Karpas-422 (cell line): ENCODE data around the gene XCR1. TPM values are rescaled to one million over a fixed set of nuclear protein-coding genes. Genes with fewer than 3 reads are reported as not detected.

Experiments used
- DNase-seq: peaks from one replicate; pipeline ENCODE4 v3.0.0-alpha.2; 2015
- H2AFZ ChIP-seq: fragments of 200-600 bp; sonication (generic); 2 replicates; pipeline ENCODE4 v1.6.1; 2014; ENCODE audit warnings: antibody characterized with exemption, low read length, mixed read lengths
- H3K27ac ChIP-seq: fragments of 200-600 bp; sonication (generic); 2 replicates; pipeline ENCODE4 v1.5.1; 2014; ENCODE audit warnings: mild to moderate bottlenecking, low read length, moderate library complexity
- H3K27me3 ChIP-seq: fragments of 200-600 bp; sonication (generic); 2 replicates; pipeline ENCODE4 v1.6.1; 2014; ENCODE audit warnings: low read length, mixed read lengths
- H3K36me3 ChIP-seq: fragments of 200-600 bp; sonication (generic); 2 replicates; pipeline ENCODE4 v1.6.1; 2014; ENCODE audit warnings: low read length, mixed read lengths; ENCODE audit not compliant: insufficient read depth
- H3K4me1 ChIP-seq: fragments of 200-600 bp; sonication (generic); 2 replicates; pipeline ENCODE4 v1.6.1; 2014; ENCODE audit warnings: mild to moderate bottlenecking, low read length, mixed read lengths
- H3K4me2 ChIP-seq: fragments of 200-600 bp; sonication (generic); 2 replicates; pipeline ENCODE4 v1.6.1; 2014; ENCODE audit warnings: low read length, low read depth, mild to moderate bottlenecking; ENCODE audit not compliant: poor library complexity, severe bottlenecking
- H3K4me3 ChIP-seq: fragments of 200-600 bp; sonication (generic); 2 replicates; pipeline ENCODE4 v1.5.1; 2014; ENCODE audit warnings: mild to moderate bottlenecking, antibody characterized with exemption, low read length, mixed read lengths
- H3K79me2 ChIP-seq: fragments of 200-600 bp; sonication (generic); 2 replicates; pipeline ENCODE4 v1.6.1; 2014; ENCODE audit warnings: mild to moderate bottlenecking, low read length, mixed read lengths
- H3K9ac ChIP-seq: fragments of 200-600 bp; sonication (generic); 2 replicates; pipeline ENCODE4 v1.6.0; 2014; ENCODE audit warnings: low read length
- H3K9me2 ChIP-seq: fragments of 200-600 bp; sonication (generic), shearing (Covaris generic); replicated peaks from 2 replicates; pipeline ENCODE4 v1.6.0; 2014; ENCODE audit warnings: mild to moderate bottlenecking, low read length, moderate library complexity; ENCODE audit not compliant: insufficient read depth
- H3K9me3 ChIP-seq: fragments of 300-700, 200-600 bp; sonication (generic); 2 replicates; pipeline ENCODE4 v1.6.1; 2014; ENCODE audit warnings: low read length, mixed read lengths
- H4K20me1 ChIP-seq: fragments of 200-600 bp; sonication (generic); 2 replicates; pipeline ENCODE4 v1.6.1; 2014; ENCODE audit warnings: mild to moderate bottlenecking, antibody characterized with exemption, low read length, low read depth; ENCODE audit not compliant: insufficient read depth
- total RNA-seq: library from RNA; depleted of rRNA; stranded (reverse); fragments of >200 nt; shearing (Covaris generic); gene quantifications from 2 replicates; pipeline ENCODE4 v1.2.3, GENCODE V29; 2014; ENCODE audit warnings: low replicate concordance

Gene XCR1
- total RNA-seq, 1 experiment from 2014 or later: not detected

DNA sequence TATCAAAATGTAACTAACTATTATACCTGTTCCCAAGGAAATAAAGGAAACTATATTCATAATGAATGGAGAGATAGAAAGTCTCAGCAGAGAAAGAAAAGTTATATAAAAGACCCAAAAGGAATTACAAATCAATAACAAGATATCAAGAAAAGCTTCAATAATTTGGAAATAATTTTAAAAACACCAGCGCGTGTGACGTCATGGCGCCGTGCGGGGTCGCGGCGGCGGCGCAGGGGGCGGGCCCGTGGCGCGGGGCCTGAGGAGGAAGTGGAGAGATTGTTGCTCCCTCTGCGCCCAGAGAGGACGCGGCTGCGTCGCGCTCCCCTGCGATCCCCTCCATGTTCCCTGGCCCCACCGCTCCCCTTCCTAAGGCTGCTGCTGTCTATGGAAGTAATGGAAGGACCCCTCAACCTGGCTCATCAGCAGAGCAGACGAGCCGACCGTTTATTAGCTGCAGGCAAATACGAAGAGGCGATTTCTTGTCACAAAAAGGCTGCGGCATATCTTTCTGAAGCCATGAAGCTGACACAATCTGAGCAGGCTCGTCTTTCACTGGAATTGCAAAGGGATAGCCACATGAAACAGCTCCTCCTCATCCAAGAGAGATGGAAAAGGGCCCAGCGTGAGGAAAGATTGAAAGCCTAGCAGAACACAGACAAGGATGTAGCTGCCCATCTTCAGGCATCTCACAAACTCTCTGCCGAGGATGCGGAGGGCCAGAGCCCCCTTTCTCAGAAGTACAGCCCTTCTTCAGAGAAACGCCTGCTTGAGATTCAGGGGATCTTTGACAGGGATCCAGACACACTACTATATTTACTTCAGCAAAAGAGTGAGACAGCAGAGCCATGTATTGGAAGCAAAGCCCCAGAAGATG is 4.1 kb downstream of the XCR1 start:
- Histone ChIP-seq H3K9me2 (no peaks in the 10 kb centered on the region), H4K20me1 (no peaks in the 10 kb centered on the region), H3K4me1 (no peaks in the 10 kb centered on the region), H3K27ac (no peak overlapping the region), H3K27me3 (peaks cover 6% of the 10 kb centered on the region; the same call in 1 of the 2 replicates), H3K9me3 (peaks cover 6% of the 10 kb centered on the region; the same call in 1 of the 2 replicates), H2AFZ (no peak overlapping the region), H3K79me2 (no peaks in the 10 kb centered on the region), H3K36me3 (no peaks in the 10 kb centered on the region), H3K4me2 (no peak overlapping the region), H3K4me3 (no peak overlapping the region), H3K9ac (no peak overlapping the region)
- no peak for DNase-seq

DNA sequence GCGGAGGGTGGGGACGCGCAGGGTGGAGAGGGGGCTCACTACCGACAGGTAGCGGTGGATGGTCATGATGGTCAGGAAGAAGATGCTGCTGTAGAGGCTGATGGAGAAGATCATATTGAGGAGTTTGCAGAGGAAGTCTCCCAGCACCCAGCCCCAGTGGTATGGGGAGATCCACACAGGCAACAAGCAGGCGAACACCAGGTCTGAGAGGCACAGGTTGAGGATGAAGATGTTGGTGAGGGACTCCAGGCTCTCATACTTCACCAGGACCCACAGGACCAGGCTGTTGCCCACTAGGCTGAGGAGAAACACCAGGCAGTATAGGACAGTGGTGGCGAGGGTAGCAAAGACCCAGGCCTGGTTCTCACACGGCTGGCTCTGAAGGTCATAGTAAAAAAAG is 5.8 kb downstream of the XCR1 start:
- DNase-seq: no peak
- no peak overlapping the region for H3K27ac ChIP-seq
- H3K9ac ChIP-seq: no peak overlapping the region
- H3K27me3 ChIP-seq: no peaks in the 10 kb centered on the region
- H2AFZ ChIP-seq: no peak overlapping the region
- no peaks in the 10 kb centered on the region for H3K9me3 ChIP-seq
- no peaks in the 10 kb centered on the region for H3K79me2 ChIP-seq
- H3K4me2 ChIP-seq: no peak overlapping the region
- no peaks in the 10 kb centered on the region for H3K36me3 ChIP-seq
- no peaks in the 10 kb centered on the region for H4K20me1 ChIP-seq
- no peak overlapping the region for H3K4me3 ChIP-seq
- H3K4me1 ChIP-seq: no peaks in the 10 kb centered on the region
- no peaks in the 10 kb centered on the region for H3K9me2 ChIP-seq

DNA sequence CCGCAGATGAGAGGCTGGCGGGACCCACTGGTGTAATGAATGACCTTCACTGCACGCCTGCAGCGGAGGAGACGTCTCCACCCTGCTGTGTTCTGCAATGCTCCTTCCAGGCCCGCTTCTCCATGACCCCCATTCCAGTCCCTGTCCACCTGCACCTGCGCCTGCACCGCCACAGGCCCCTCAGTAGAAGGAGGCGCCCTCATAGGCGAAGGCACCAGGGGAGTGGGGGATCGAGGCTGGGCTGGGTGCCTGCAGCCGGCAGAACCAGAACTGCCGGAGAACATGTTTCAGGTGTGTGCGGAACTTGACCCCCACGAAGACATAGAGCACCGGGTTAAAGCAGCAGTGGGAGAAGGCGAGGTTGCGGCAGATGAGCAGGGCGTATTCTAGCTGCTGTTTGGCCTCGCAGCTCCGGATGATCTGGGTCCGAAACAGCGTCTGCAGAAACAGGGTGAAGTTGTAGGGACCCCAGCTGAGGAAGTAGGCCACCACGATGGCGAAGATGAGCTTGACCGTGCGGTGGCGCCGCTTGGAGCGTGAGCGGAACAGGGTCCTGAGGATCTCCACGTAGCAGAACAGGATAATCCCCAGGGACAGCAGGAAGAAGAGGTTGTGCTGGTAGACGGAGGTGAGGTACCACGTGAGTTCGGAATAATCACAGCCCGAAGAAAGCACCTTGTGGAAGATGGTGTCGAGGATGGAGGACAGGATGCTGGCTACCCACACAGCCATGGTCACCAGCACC is 6.3 kb downstream of the XCR1 start:
- no peak overlapping the region for H3K4me2 ChIP-seq
- H3K4me1 ChIP-seq: no peaks in the 10 kb centered on the region
- H3K79me2 ChIP-seq: no peaks in the 10 kb centered on the region
- no peaks in the 10 kb centered on the region for H3K9me2 ChIP-seq
- H3K27ac ChIP-seq: no peak overlapping the region
- H3K4me3 ChIP-seq: no peak overlapping the region
- DNase-seq: no peak
- H2AFZ ChIP-seq: no peak overlapping the region
- H3K9me3 ChIP-seq: no peaks in the 10 kb centered on the region
- no peaks in the 10 kb centered on the region for H3K27me3 ChIP-seq
- H4K20me1 ChIP-seq: no peaks in the 10 kb centered on the region
- H3K36me3 ChIP-seq: no peaks in the 10 kb centered on the region
- H3K9ac ChIP-seq: no peak overlapping the region

DNA sequence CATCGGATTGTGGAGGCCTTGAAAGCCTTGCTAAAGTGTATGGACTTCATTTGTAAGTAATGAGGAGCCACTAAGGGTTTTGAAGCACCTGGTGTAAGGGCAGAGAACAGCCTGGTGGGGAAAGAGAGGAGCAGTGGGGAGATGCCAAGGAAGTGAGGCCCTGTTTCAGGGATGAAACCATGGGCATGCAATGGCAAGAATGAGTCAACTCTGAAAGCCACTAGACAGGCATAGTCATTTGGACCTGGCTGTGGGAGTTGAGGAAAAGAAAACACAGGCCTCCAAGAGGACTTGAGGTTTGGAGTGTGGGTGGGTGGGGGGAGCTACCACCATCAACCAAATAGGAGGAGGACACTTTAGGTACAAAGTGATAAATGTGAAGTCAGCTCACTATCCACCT is 7.6 kb downstream of the XCR1 start:
- Histone ChIP-seq H3K4me1 (no peaks in the 10 kb centered on the region), H4K20me1 (no peaks in the 10 kb centered on the region), H2AFZ (no peak overlapping the region), H3K27me3 (no peaks in the 10 kb centered on the region), H3K27ac (no peak overlapping the region), H3K9ac (no peak overlapping the region), H3K9me2 (no peaks in the 10 kb centered on the region), H3K4me2 (no peak overlapping the region), H3K4me3 (no peak overlapping the region), H3K36me3 (no peaks in the 10 kb centered on the region), H3K9me3 (no peaks in the 10 kb centered on the region), H3K79me2 (no peaks in the 10 kb centered on the region)
- DNase-seq: no peak

DNA sequence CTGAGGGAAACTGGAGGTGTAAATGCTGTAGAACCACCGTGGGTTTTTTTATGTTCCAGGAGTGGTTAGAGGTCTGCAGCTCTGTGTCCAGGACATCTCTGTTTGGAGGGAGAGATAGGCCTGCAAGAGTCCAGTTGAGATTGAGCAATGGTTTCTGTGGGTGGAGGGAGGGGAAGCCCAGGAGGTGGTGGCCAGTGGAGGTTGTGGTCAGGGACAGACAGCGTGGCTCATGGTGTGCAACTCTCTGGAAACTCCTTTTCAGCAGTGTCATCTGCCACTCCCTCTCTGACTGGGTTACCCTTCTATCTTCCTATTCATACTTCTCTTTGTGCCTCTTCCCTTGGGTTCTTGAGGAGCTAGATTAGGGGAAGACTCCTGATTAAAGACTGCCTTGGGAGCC is 9.6 kb downstream of the XCR1 start:
- Histone ChIP-seq H3K9me3 (no peaks in the 10 kb centered on the region), H3K27me3 (no peaks in the 10 kb centered on the region), H4K20me1 (no peaks in the 10 kb centered on the region), H3K36me3 (no peaks in the 10 kb centered on the region), H3K4me3 (no peak overlapping the region), H3K4me2 (no peak overlapping the region), H3K9me2 (no peaks in the 10 kb centered on the region), H2AFZ (no peak overlapping the region), H3K79me2 (no peaks in the 10 kb centered on the region), H3K4me1 (no peaks in the 10 kb centered on the region), H3K9ac (no peak overlapping the region), H3K27ac (no peak overlapping the region)
- no peak for DNase-seq

DNA sequence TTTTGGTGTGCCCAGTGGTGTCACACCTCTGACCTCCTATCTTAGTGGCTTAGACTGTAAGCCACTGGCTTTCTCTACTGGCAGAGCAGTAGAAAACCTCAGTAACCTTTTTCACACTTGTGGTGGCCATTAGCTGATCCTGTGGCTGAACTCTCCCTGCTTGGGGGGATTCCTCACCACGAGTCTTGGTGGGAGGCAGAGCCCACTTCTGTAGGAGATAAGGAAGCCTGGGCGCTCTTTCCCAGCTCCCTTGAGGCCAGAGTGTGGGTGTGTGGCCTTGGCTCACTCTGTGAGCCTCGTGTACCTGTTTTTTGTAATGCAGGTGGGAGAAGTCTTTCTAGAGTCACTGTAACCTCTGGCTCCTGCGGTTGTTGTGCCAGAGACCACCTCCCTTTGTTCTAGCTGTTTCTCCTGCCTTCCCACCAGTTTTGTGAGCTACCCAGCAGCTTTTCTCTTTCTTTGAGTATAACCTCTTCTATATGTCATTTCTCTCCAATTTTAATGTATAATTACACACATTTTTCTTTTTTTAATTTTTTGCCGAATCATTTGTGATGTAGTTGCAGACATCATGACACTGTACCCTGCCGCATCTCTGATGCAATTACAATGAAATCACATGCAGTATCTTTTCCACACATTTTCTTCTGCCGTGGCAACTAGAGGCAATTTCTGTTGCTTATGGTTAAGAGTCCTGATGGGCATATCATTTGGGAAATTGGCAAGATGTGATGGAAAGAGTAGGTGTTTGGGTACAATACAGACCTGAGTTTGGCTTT is 13.8 kb downstream of the XCR1 start:
- Histone ChIP-seq H3K27ac (no peak overlapping the region), H3K36me3 (no peaks in the 10 kb centered on the region), H4K20me1 (no peaks in the 10 kb centered on the region), H3K4me1 (no peaks in the 10 kb centered on the region), H3K4me3 (no peak overlapping the region), H3K4me2 (no peak overlapping the region), H3K27me3 (no peaks in the 10 kb centered on the region), H3K9me2 (no peaks in the 10 kb centered on the region), H3K9ac (no peak overlapping the region), H2AFZ (no peak overlapping the region), H3K9me3 (no peaks in the 10 kb centered on the region), H3K79me2 (no peaks in the 10 kb centered on the region)
- DNase-seq: no peak

DNA sequence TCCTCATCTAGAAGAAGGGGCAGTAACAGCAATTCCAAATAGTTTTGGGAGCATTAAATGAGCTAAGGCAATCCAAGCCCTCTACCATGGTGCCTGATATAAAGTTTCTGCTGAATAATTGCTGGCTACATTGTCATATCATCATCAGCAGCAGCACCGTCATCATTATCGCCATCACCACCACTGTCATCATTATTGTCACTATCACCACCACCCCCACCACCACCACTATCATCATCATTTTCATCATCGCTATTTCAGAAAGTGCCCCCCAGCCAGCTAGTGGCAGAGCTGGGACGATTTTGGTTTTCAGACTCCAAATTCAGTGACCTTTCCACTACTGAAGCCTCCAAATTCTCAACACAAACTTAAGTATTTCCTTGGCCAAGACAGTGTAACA is 15.0 kb downstream of the XCR1 start:
- no peak overlapping the region for H3K4me2 ChIP-seq
- H3K4me3 ChIP-seq: no peak overlapping the region
- H3K9me2 ChIP-seq: no peaks in the 10 kb centered on the region
- DNase-seq: no peak
- no peaks in the 10 kb centered on the region for H3K27me3 ChIP-seq
- no peak overlapping the region for H2AFZ ChIP-seq
- no peak overlapping the region for H3K9ac ChIP-seq
- H3K27ac ChIP-seq: no peak overlapping the region
- no peaks in the 10 kb centered on the region for H3K4me1 ChIP-seq
- no peaks in the 10 kb centered on the region for H3K36me3 ChIP-seq
- H4K20me1 ChIP-seq: no peaks in the 10 kb centered on the region
- H3K79me2 ChIP-seq: no peaks in the 10 kb centered on the region
- no peaks in the 10 kb centered on the region for H3K9me3 ChIP-seq
